Adrenal gland (tissue), 12 donors: ENCODE data around the gene CBLN3. TPM values are rescaled to one million over a fixed set of nuclear protein-coding genes. Genes with fewer than 3 reads are reported as not detected.

ENCODE experiments used
- DNase-seq, 7 donors: peaks; one replicate each; pipeline ENCODE4 v3.0.0-alpha.2; 2019 to 2020
- H3K27ac ChIP-seq, 5 donors: fragments of 200-600 bp; sonication (generic) in 4 of 5; 1 replicate in 3 of 5; 2 replicates in 2 of 5; pipeline versions ENCODE4 v1.5.1 to v1.8.0; 2016 to 2020; ENCODE audit warnings: mild to moderate bottlenecking in 1 of 5
- H3K27me3 ChIP-seq: fragments of 200-600 bp; 2 replicates; pipeline ENCODE4 v1.8.0; 2021
- H3K36me3 ChIP-seq, 2 donors: fragments of 200-600 bp; replicated peaks in 1 of 2; 1 replicate in 1 of 2; 2 replicates in 1 of 2; pipeline versions ENCODE4 v1.5.1 to v1.8.0; 2018 to 2022
- H3K4me1 ChIP-seq, 2 donors: fragments of 200-600 bp; replicated peaks in 1 of 2; 1 replicate in 1 of 2; 2 replicates in 1 of 2; pipeline versions ENCODE4 v1.5.1 to v1.8.0; 2018 to 2021
- H3K4me3 ChIP-seq, 4 donors: fragments of 200-600 bp; sonication (generic) in 3 of 4; one replicate each; pipeline ENCODE4 v1.5.1; 2016 to 2018
- H3K9me3 ChIP-seq, 3 donors: fragments of 200-600 bp; sonication (generic) in 1 of 3; replicated peaks in 1 of 3; 1 replicate in 2 of 3; 2 replicates in 1 of 3; pipeline versions ENCODE4 v1.5.1 to v1.8.0; 2016 to 2021
- CTCF ChIP-seq, 6 experiments: fragments of 450-650 bp in 4 of 6; fragments of 200-600 bp in 2 of 6; sonication (generic) in 1 of 6; IDR thresholded peaks; 1 replicate in 5 of 6; 2 replicates in 1 of 6; pipeline versions ENCODE4 v1.5.1 to v1.8.0; 2016 to 2021; ENCODE audit warnings: antibody characterized with exemption in 6 of 6, mild to moderate bottlenecking in 2 of 6, moderate library complexity in 1 of 6
- POLR2A ChIP-seq, 2 donors: fragments of 450-650 bp; IDR thresholded peaks; one replicate each; pipeline ENCODE4 v1.6.1; 2017; ENCODE audit warnings: antibody characterized with exemption in 2 of 2, mild to moderate bottlenecking in 2 of 2, moderate library complexity in 1 of 2
- WGBS, 4 donors: extraction: QIAGEN DNeasy Blood & Tissue Kit in 2 of 4; methylation state at CpG; one replicate each; pipeline versions ENCODE4 v1.1.5 to v1.1.7; 2013 to 2017; 5-methylcytosine and 5-hydroxymethylcytosine counted together
- intact Hi-C, 2 donors: fragments of 100-400 bp; cut with DNase I; formaldehyde crosslinking; loops; one replicate each; pipeline versions ENCODE4 v1.14.1 to v1.15.0; 2022 to 2023
- polyA plus RNA-seq, 3 donors: library from polyadenylated mRNA; stranded (reverse); fragments of 200-250 nt in 2 of 3; fragments of 350-450 nt in 1 of 3; fragmentation: Illumina TruSeq in 1 of 3; extraction: RNeasy Lipid Tissue Mini Kit (QIAGEN cat#74804) in 1 of 3; gene quantifications; one replicate each; pipeline ENCODE4 v1.2.3, GENCODE V29; 2013 to 2014
- total RNA-seq, 9 donors: library from RNA; depleted of rRNA in 4 of 9; stranded (reverse); fragments of >200 nt in 4 of 9; fragments of 120-200 nt in 1 of 9; fragmentation: NEBNext Ultra II Directional in 1 of 9; extraction: Animal tissue kit (Norgen Biotek cat#: 25700) in 1 of 9; gene quantifications; one replicate each; pipeline versions ENCODE4 v1.1.0 to v1.2.4, GENCODE V29; 2013 to 2023
- donor health status: healthy with polysubstance abuse.
- donor health status: Bipolar disorder and iron deficiency.
- donor health status: DM: yes; HTN: yes; CAD: no.
- donor health status: DM: no; HTN: no; CAD: no.
- donor health status: DM: no; HTN: no; CAD: no.
- donor health status: DM: yes; HTN: yes; CAD: no.

The CBLN3 gene
- total and polyA plus RNA-seq, 12 donors, result 3.9 to 43.6 (median 11.9) TPM

DNA sequence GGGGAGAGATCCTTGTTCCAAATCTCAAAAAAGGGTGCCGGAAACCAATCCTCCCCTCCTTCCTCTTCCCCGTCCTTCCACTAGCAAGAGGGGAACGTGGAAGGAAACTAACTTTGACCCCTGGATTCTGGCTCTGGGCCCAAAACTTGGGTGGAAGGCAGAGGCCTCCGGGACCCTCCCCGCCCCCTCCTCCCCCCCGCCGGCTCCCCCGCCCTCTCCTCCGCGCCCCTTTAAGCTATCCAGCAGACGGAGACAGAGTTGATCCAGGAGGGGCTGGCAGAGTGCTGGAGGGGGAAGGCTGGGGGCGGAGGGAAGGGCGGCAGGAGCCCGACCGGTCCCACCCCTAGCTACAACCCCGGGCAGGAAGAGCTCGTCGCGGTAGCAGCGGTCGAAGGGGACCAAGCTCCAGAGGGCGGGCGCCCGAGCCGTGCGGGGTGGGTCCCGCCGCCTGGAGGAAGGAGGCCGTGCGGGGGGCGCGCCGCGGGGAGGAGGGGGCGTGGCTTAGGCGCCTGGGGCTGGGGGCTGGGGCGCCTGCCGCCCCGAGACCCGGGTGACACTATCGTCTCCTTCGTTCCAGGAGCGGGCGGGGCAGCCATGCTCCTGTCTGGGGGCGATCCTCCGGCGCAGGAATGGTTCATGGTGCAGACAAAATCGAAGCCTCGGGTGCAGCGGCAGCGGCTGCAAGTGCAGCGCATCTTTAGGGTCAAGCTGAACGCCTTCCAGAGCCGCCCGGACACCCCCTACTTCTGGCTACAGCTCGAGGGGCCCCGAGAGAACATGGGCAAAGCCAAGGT lies 30.6 kb downstream of the CBLN3 start, which contains the start of gene NYNRIN:
Gene NYNRIN (plus strand): TSS at position 351 of the 794 bp plus-strand sequence. CDS start 244 bp downstream, at position 595.
- DNase-seq, result peak in 5 of 7 donors; percentile 35 to 53 (median 40)
- intact Hi-C loops, result no loop called here
- Histone ChIP-seq H3K4me1 (peaks cover 8 to 34% of the 10 kb centered on the region in 2 donors), H3K9me3 (no peaks in the 10 kb centered on the region), H3K36me3 (no peaks in the 10 kb centered on the region), H3K4me3 (peak within 1 kb of the TSS in 2 of 4 donors; percentile 41 to 88), H3K27ac (peak within 1 kb of the TSS in 3 of 5 donors; percentile 10 to 82 (median 56)), H3K27me3 (no peaks in the 10 kb centered on the region)
- TF ChIP-seq POLR2A (IDR thresholded peaks at IDR 0.05) (no peak), CTCF (IDR thresholded peaks at IDR 0.05) (no peak)
- 1 to 19% (median 6%) methylated on average over 5 to 56 of the region's 57 CpGs for WGBS, 4 donors

- H3K4me1 ChIP-seq, result peaks cover 8 to 28% of the 10 kb centered on the region in 2 donors
- H3K36me3 ChIP-seq, result no peaks in the 10 kb centered on the region
- peak overlapping the region in 2 of 5 donors; percentile 56 to 82 for H3K27ac ChIP-seq
- no peaks in the 10 kb centered on the region for H3K9me3 ChIP-seq
- 30 to 48% (median 37%) methylated on average over 5 to 7 of the region's 7 CpGs for WGBS, 4 donors
- peak in 1 of 7 donors; percentile 26 for DNase-seq
- TF ChIP-seq CTCF (IDR thresholded peaks at IDR 0.05), result no peak
- no peak for TF ChIP-seq POLR2A (IDR thresholded peaks at IDR 0.05)
- H3K4me3 ChIP-seq, result peak overlapping the region in 2 of 4 donors; percentile 41 to 88
- intact Hi-C loops, result no loop called here
- H3K27me3 ChIP-seq, result no peaks in the 10 kb centered on the region
Observed at GRCh38 chr14:24398293-24398652, 31.2 kb downstream of the CBLN3 start.

GRCh38 chr14:24397639-24398292 lies 31.7 kb downstream of the CBLN3 start:
- Histone ChIP-seq H3K36me3 (no peaks in the 10 kb centered on the region), H3K4me1 (peaks cover 8 to 23% of the 10 kb centered on the region in 2 donors), H3K9me3 (no peaks in the 10 kb centered on the region), H3K27ac (peak overlapping the region in 2 of 5 donors; percentile 56 to 82), H3K27me3 (no peaks in the 10 kb centered on the region), H3K4me3 (no peak overlapping the region)
- intact Hi-C loops, result no loop called here
- DNase-seq, result peak in 1 of 7 donors; percentile 3
- TF ChIP-seq POLR2A (IDR thresholded peaks at IDR 0.05) (no peak), CTCF (IDR thresholded peaks at IDR 0.05) (no peak)
- 67 to 72% (median 71%) methylated on average over 3 to 6 of the region's 6 CpGs for whole genome bisulfite sequencing, 4 donors
